K562 (cell line): ENCODE results near the gene LDB1. TPM values are rescaled to one million over a fixed set of nuclear protein-coding genes. Genes with fewer than 3 reads are reported as not detected.
A peak's percentile ranks its signal among the peaks of the same experiment; 100 is the strongest.

Experiments
- ARID2 ChIP-seq: fragments of 450-650 bp; IDR thresholded peaks from 2 replicates; pipeline ENCODE4 v1.6.1; 2017; ENCODE audit warnings: antibody characterized with exemption, mild to moderate bottlenecking
- ARID4B ChIP-seq: sonication (generic); formaldehyde crosslinking; IDR thresholded peaks from 2 replicates; pipeline ENCODE4 v1.8.0; 2022; ENCODE audit warnings: mild to moderate bottlenecking, missing genetic modification reagents
- CSDE1 ChIP-seq, 2 experiments: fragments of 450-650 bp; IDR thresholded peaks; 2 replicates each; pipeline ENCODE4 v1.6.1; 2016; ENCODE audit warnings: mild to moderate bottlenecking in 1 of 2
- CUX1 ChIP-seq: fragments of 200-800 bp; sonication (Bioruptor generic); IDR thresholded peaks from 2 replicates; pipeline ENCODE4 v1.6.1; 2016; ENCODE audit warnings: missing genetic modification characterization, missing compliant biosample characterization
- EP400 ChIP-seq: fragments of 450-650 bp; IDR thresholded peaks from 2 replicates; pipeline ENCODE4 v1.6.1; 2017; ENCODE audit warnings: antibody characterized with exemption, mild to moderate bottlenecking, moderate library complexity
- FIP1L1 ChIP-seq: fragments of 200-400 bp; formaldehyde crosslinking; IDR thresholded peaks from 2 replicates; pipeline ENCODE4 v1.6.1; 2018; ENCODE audit warnings: mild to moderate bottlenecking, low read depth, low read length; ENCODE audit not compliant: poor library complexity, severe bottlenecking
- LCOR ChIP-seq: sonication (generic); formaldehyde crosslinking; IDR thresholded peaks from 2 replicates; pipeline ENCODE4 v1.8.0; 2022; ENCODE audit warnings: mild to moderate bottlenecking, missing genetic modification reagents
- POLR2H ChIP-seq: IDR thresholded peaks from 2 replicates; pipeline ENCODE4 v1.6.1; 2016; ENCODE audit warnings: missing genetic modification characterization, low read depth, mild to moderate bottlenecking, control low read depth, missing compliant biosample characterization, moderate library complexity
- SUPT5H ChIP-seq: fragments of 450-650 bp; IDR thresholded peaks from 2 replicates; pipeline ENCODE4 v1.6.1; 2016
- ZNF232 ChIP-seq: sonication (generic); formaldehyde crosslinking; IDR thresholded peaks from 2 replicates; pipeline ENCODE4 v1.8.0; 2022; ENCODE audit warnings: mild to moderate bottlenecking, missing genetic modification reagents
- ZNF263 ChIP-seq: sonication (generic); formaldehyde crosslinking; IDR thresholded peaks from 2 replicates; pipeline ENCODE4 v1.8.0; 2022; ENCODE audit warnings: mild to moderate bottlenecking, missing genetic modification reagents, borderline replicate concordance
- ZNF311 ChIP-seq: fragments of 250-450 bp; sonication (Bioruptor Pico); IDR thresholded peaks from 2 replicates; pipeline ENCODE4 v1.4.0; 2020; ENCODE audit warnings: mild to moderate bottlenecking, moderate library complexity
- ZNF609 ChIP-seq: sonication (generic); formaldehyde crosslinking; IDR thresholded peaks from 2 replicates; pipeline ENCODE4 v1.8.1; 2023; ENCODE audit warnings: missing genetic modification reagents, mild to moderate bottlenecking, borderline replicate concordance
- polyA plus RNA-seq, 8 experiments: library from polyadenylated mRNA; depleted of rRNA in 4 of 8; stranded (reverse) in 5 of 8; unstranded in 3 of 8; fragments of >200 nt; fragmentation: Nextera tagmentation in 2 of 8; fragmentation: Illumina TruSeq in 1 of 8; extraction: Ambion mirVana in 2 of 8; extraction: Trizol in 1 of 8; gene quantifications; 2 replicates each; pipeline versions ENCODE4 v1.2.1 to v1.2.3, GENCODE V29; 2011 to 2014; ENCODE audit warnings: inconsistent platforms in 1 of 8, missing spikeins in 1 of 8
- total RNA-seq, 7 experiments: library from RNA; depleted of rRNA in 6 of 7; stranded (reverse); fragments of >200 nt in 6 of 7; fragmentation: Illumina TruSeq in 2 of 7; extraction: Trizol in 2 of 7; gene quantifications; 2 replicates each; pipeline versions ENCODE4 v1.2.1 to v1.2.3, GENCODE V29; 2011 to 2021; ENCODE audit warnings: low replicate concordance in 1 of 7

The LDB1 gene
- total and polyA plus RNA-seq, 9 of the 15 experiments (the other 6 are each of a cell fraction or from before 2014, with no cell fraction given): 1.9 to 137 (median 105) TPM

- TF ChIP-seq CUX1: no peak
- TF ChIP-seq ZNF311: no peak
- no peak for TF ChIP-seq ZNF263 (CRISPR knock-in tag)
- TF ChIP-seq ZNF609 (CRISPR knock-in tag): no peak
- TF ChIP-seq EP400: 0 out of 2 replicates have a peak, but pooled peaks have one; percentile 29
- peak; percentile 46; the same call in 1 of the 2 replicates for TF ChIP-seq SUPT5H
- no peak for TF ChIP-seq ARID4B (CRISPR knock-in tag)
- no peak for TF ChIP-seq POLR2H (tag)
- no peak for TF ChIP-seq FIP1L1
- TF ChIP-seq LCOR (CRISPR knock-in tag): 0 out of 2 replicates have a peak, but pooled peaks have one; percentile 38
- no peak for TF ChIP-seq CSDE1 (IDR thresholded peaks at IDR 0.05)
- TF ChIP-seq ARID2: no peak
- no peak for TF ChIP-seq ZNF232
Observed at GRCh38 chr10:102119417-102120141, 589 bp downstream of the LDB1 start (continued).
